ENCODE measurements around the gene PTHLH. TPM values are rescaled to one million over a fixed set of nuclear protein-coding genes. Genes with fewer than 3 reads are reported as not detected.
A peak's percentile ranks its signal among the peaks of the same experiment; 100 is the strongest.

The PTHLH gene
- total RNA-seq, 4 donors from 2014 or later = 2.5 to 5.5 (median 3.3) TPM

- no peaks in the 10 kb centered on the region for H3K4me1 ChIP-seq
- H3K36me3 ChIP-seq = no peaks in the 10 kb centered on the region
- no peak overlapping the region for H3K4me3 ChIP-seq
- no peaks in the 10 kb centered on the region for H3K9me3 ChIP-seq
- WGBS = 75% methylated on average over 2 of the region's 2 CpGs
- DNase-seq (ENCODE audit: extremely low spot score) = no peak
- intact Hi-C loops (cut with DNase I) = no loop called here
- H3K27ac ChIP-seq (replicated peaks in 1 of 4) = no peak overlapping the region
- H3K27me3 ChIP-seq = peaks cover 0 to 5% (median 2%) of the 10 kb centered on the region in 4 donors
- TF ChIP-seq POLR2A (IDR thresholded peaks at IDR 0.05; ENCODE audit: low read depth) (no peak), CTCF (IDR thresholded peaks at IDR 0.05) (no peak), EP300 (IDR thresholded peaks at IDR 0.05) (no peak), POLR2AphosphoS5 (IDR thresholded peaks at IDR 0.05) (no peak)
Observed at GRCh38 chr12:27981874-27982273, 9.3 kb upstream of the PTHLH start.

- H3K9me3 ChIP-seq = no peaks in the 10 kb centered on the region
- no peak for DNase-seq (ENCODE audit: extremely low spot score)
- H3K27ac ChIP-seq (replicated peaks in 1 of 4) = no peak overlapping the region
- no peaks in the 10 kb centered on the region for H3K36me3 ChIP-seq
- TF ChIP-seq POLR2AphosphoS5 (IDR thresholded peaks at IDR 0.05) (no peak), POLR2A (IDR thresholded peaks at IDR 0.05; ENCODE audit: low read depth) (no peak), CTCF (IDR thresholded peaks at IDR 0.05) (no peak), EP300 (IDR thresholded peaks at IDR 0.05) (no peak)
- peaks cover 0 to 31% (median 17%) of the 10 kb centered on the region in 4 donors for H3K27me3 ChIP-seq
- no peak overlapping the region for H3K4me3 ChIP-seq
- intact Hi-C loops (cut with DNase I) = loop anchor here (10.0 kb wide), 1 partner anchor 896 kb away; no protein-coding TSS in a partner anchor
- peaks cover 4 to 20% (median 16%) of the 10 kb centered on the region in 4 donors for H3K4me1 ChIP-seq
Observed at GRCh38 chr12:27979145-27979544, 6.6 kb upstream of the PTHLH start.

- 2% methylated on average over 47 of the region's 61 CpGs for WGBS
- Histone ChIP-seq H3K4me3 (peak overlapping the region; percentile 34 to 53 (median 36)), H3K27me3 (peaks cover 0 to 56% (median 15%) of the 10 kb centered on the region in 4 donors), H3K27ac (replicated peaks in 1 of 4) (no peak overlapping the region), H3K9me3 (no peaks in the 10 kb centered on the region), H3K36me3 (no peaks in the 10 kb centered on the region), H3K4me1 (peaks cover 14 to 29% (median 26%) of the 10 kb centered on the region in 4 donors)
- intact Hi-C loops (cut with DNase I) = loop anchor here (10.0 kb wide), 1 partner anchor 899 kb away; no protein-coding TSS in a partner anchor
- DNase-seq (ENCODE audit: extremely low spot score) = no peak
- TF ChIP-seq EP300 (IDR thresholded peaks at IDR 0.05) (no peak), POLR2A (IDR thresholded peaks at IDR 0.05; ENCODE audit: low read depth) (no peak), POLR2AphosphoS5 (IDR thresholded peaks at IDR 0.05) (no peak), CTCF (IDR thresholded peaks at IDR 0.05) (no peak)
Observed at GRCh38 chr12:27975222-27976136, 2.9 kb upstream of the PTHLH start.

GRCh38 chr12:27974735-27975221 lies 2.2 kb upstream of the PTHLH start:
- H3K4me3 ChIP-seq = peak overlapping the region; percentile 34 to 53 (median 36)
- peaks cover 0 to 58% (median 15%) of the 10 kb centered on the region in 4 donors for H3K27me3 ChIP-seq
- DNase-seq (ENCODE audit: extremely low spot score) = no peak
- H3K9me3 ChIP-seq = no peaks in the 10 kb centered on the region
- peaks cover 14 to 33% (median 31%) of the 10 kb centered on the region in 4 donors for H3K4me1 ChIP-seq
- no peaks in the 10 kb centered on the region for H3K36me3 ChIP-seq
- TF ChIP-seq POLR2AphosphoS5 (IDR thresholded peaks at IDR 0.05) (no peak), EP300 (IDR thresholded peaks at IDR 0.05) (no peak), POLR2A (IDR thresholded peaks at IDR 0.05; ENCODE audit: low read depth) (no peak), CTCF (IDR thresholded peaks at IDR 0.05) (no peak)
- intact Hi-C loops (cut with DNase I) = loop anchor here (10.0 kb wide), 1 partner anchor 900 kb away; no protein-coding TSS in a partner anchor
- H3K27ac ChIP-seq (replicated peaks in 1 of 4) = no peak overlapping the region
- WGBS = 0% methylated on average over 8 of the region's 26 CpGs
